K562 (cell line): ENCODE measurements around the gene DISC1.

Experiments
- ARNT ChIP-seq, 2 experiments: fragments of 450-650 bp; IDR thresholded peaks; 2 replicates each; pipeline ENCODE4 v1.6.1; 2016; ENCODE audit warnings: mild to moderate bottlenecking in 1 of 2
- CREM ChIP-seq: IDR thresholded peaks from 2 replicates; pipeline ENCODE4 v1.6.1; 2014; ENCODE audit warnings: antibody characterized with exemption, low read depth
- ELF1 ChIP-seq: fragments of 200-800 bp; sonication (Bioruptor generic); IDR thresholded peaks from 2 replicates; pipeline ENCODE4 v1.6.1; 2016; ENCODE audit warnings: missing genetic modification characterization, missing compliant biosample characterization
- EZH2 ChIP-seq: IDR thresholded peaks from 2 replicates; pipeline ENCODE4 v1.6.1; 2012; ENCODE audit warnings: low read depth, mild to moderate bottlenecking, inconsistent platforms, low read length, borderline replicate concordance
- HIVEP1 ChIP-seq: fragments of 250-450 bp; sonication (Bioruptor Pico); IDR thresholded peaks from 2 replicates; pipeline ENCODE4 v1.4.0; 2020; ENCODE audit warnings: mild to moderate bottlenecking
- KDM1A ChIP-seq, 2 experiments: fragments of 450-650 bp; IDR thresholded peaks; 2 replicates each; pipeline ENCODE4 v1.6.1; 2016; ENCODE audit warnings: mild to moderate bottlenecking in 2 of 2
- PCBP1 ChIP-seq: fragments of 200-400 bp; formaldehyde crosslinking; IDR thresholded peaks from 2 replicates; pipeline ENCODE4 v1.6.1; 2018; ENCODE audit warnings: mild to moderate bottlenecking, low read depth, low read length; ENCODE audit not compliant: poor library complexity, severe bottlenecking
- ZNF121 ChIP-seq: sonication (generic); formaldehyde crosslinking; conservative IDR thresholded peaks from 2 replicates; pipeline ENCODE4 v1.8.0; 2022; ENCODE audit warnings: missing genetic modification reagents
- TF ChIP-seq, protein P1 (sequence below), 3 experiments: IDR thresholded peaks in 2 of 3; conservative IDR thresholded peaks in 1 of 3; 2 replicates each; pipeline ENCODE4 v1.5.1; 2011 to 2012; ENCODE audit warnings: low read length in 3 of 3, mild to moderate bottlenecking in 3 of 3, control low read depth in 2 of 3, improper control_type of control experiment in 1 of 3, inconsistent platforms in 1 of 3, low read depth in 1 of 3, mixed read lengths in 1 of 3, moderate library complexity in 1 of 3; ENCODE audit not compliant: insufficient read depth in 2 of 3
- TF ChIP-seq, protein P2 (sequence below), 2 experiments: fragments of 450-650 bp; formaldehyde crosslinking in 1 of 2; IDR thresholded peaks; 2 replicates each; pipeline versions ENCODE4 v1.4.0 to v1.6.1; 2014 to 2020; ENCODE audit warnings: mild to moderate bottlenecking in 2 of 2, borderline replicate concordance in 1 of 2, low read depth in 1 of 2
- TF ChIP-seq, protein P3 (sequence below): fragments of 450-650 bp; IDR thresholded peaks from 2 replicates; pipeline ENCODE4 v1.6.1; 2017; ENCODE audit warnings: antibody characterized with exemption, mild to moderate bottlenecking
- TF ChIP-seq, protein P4 (sequence below): fragments of 250-450 bp; sonication (Bioruptor Pico); IDR thresholded peaks from 2 replicates; pipeline ENCODE4 v1.8.0; 2021; ENCODE audit warnings: borderline replicate concordance, mild to moderate bottlenecking, moderate library complexity; ENCODE audit not compliant: poor library complexity, severe bottlenecking
- TF ChIP-seq, protein P5 (sequence below): sonication (generic); formaldehyde crosslinking; IDR thresholded peaks from 2 replicates; pipeline ENCODE4 v1.8.1; 2023; ENCODE audit warnings: mild to moderate bottlenecking, missing genetic modification reagents

DNA sequence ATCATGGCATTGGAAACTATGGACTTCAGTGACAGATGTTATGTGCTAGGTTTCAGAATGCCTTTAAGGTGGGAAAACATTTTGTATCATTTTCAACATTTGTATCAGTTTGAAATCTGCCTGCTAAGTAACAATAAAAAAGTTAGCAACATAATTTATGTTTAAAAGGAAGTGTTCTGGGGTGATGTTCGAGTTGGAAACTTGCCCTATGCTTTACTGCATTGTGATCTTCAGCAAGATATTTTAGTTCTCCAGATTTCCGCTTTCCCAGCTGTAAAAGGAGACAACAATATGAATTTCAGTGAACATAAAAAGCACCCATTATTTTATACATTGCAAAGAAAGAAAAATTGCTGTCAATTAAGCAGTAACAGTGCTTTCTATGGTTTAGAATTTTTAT lies 187.4 kb downstream of the DISC1 start:
- TF ChIP-seq EZH2 (no peak), ARNT (IDR thresholded peaks at IDR 0.05) (no peak), ZNF121 (no peak), ELF1 (tag) (no peak), HIVEP1 (CRISPR knock-in tag) (no peak), CREM (no peak), KDM1A (IDR thresholded peaks at IDR 0.05) (no peak), PCBP1 (no peak)
- TF ChIP-seq, protein P1, sequence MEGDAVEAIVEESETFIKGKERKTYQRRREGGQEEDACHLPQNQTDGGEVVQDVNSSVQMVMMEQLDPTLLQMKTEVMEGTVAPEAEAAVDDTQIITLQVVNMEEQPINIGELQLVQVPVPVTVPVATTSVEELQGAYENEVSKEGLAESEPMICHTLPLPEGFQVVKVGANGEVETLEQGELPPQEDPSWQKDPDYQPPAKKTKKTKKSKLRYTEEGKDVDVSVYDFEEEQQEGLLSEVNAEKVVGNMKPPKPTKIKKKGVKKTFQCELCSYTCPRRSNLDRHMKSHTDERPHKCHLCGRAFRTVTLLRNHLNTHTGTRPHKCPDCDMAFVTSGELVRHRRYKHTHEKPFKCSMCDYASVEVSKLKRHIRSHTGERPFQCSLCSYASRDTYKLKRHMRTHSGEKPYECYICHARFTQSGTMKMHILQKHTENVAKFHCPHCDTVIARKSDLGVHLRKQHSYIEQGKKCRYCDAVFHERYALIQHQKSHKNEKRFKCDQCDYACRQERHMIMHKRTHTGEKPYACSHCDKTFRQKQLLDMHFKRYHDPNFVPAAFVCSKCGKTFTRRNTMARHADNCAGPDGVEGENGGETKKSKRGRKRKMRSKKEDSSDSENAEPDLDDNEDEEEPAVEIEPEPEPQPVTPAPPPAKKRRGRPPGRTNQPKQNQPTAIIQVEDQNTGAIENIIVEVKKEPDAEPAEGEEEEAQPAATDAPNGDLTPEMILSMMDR (IDR thresholded peaks at IDR 0.05 in 2 of 3, conservative IDR thresholded peaks at IDR 0.05 in 1 of 3; ENCODE audit: insufficient read depth in 2 of 3, low read depth in 1 of 3, low read length in 3 of 3): no peak
- TF ChIP-seq, protein P2, sequence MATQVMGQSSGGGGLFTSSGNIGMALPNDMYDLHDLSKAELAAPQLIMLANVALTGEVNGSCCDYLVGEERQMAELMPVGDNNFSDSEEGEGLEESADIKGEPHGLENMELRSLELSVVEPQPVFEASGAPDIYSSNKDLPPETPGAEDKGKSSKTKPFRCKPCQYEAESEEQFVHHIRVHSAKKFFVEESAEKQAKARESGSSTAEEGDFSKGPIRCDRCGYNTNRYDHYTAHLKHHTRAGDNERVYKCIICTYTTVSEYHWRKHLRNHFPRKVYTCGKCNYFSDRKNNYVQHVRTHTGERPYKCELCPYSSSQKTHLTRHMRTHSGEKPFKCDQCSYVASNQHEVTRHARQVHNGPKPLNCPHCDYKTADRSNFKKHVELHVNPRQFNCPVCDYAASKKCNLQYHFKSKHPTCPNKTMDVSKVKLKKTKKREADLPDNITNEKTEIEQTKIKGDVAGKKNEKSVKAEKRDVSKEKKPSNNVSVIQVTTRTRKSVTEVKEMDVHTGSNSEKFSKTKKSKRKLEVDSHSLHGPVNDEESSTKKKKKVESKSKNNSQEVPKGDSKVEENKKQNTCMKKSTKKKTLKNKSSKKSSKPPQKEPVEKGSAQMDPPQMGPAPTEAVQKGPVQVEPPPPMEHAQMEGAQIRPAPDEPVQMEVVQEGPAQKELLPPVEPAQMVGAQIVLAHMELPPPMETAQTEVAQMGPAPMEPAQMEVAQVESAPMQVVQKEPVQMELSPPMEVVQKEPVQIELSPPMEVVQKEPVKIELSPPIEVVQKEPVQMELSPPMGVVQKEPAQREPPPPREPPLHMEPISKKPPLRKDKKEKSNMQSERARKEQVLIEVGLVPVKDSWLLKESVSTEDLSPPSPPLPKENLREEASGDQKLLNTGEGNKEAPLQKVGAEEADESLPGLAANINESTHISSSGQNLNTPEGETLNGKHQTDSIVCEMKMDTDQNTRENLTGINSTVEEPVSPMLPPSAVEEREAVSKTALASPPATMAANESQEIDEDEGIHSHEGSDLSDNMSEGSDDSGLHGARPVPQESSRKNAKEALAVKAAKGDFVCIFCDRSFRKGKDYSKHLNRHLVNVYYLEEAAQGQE (IDR thresholded peaks at IDR 0.05; ENCODE audit: borderline replicate concordance): no peak
- TF ChIP-seq, protein P2 (CRISPR knock-in tag; IDR thresholded peaks at IDR 0.05; ENCODE audit: low read depth): no peak
- TF ChIP-seq, protein P3, sequence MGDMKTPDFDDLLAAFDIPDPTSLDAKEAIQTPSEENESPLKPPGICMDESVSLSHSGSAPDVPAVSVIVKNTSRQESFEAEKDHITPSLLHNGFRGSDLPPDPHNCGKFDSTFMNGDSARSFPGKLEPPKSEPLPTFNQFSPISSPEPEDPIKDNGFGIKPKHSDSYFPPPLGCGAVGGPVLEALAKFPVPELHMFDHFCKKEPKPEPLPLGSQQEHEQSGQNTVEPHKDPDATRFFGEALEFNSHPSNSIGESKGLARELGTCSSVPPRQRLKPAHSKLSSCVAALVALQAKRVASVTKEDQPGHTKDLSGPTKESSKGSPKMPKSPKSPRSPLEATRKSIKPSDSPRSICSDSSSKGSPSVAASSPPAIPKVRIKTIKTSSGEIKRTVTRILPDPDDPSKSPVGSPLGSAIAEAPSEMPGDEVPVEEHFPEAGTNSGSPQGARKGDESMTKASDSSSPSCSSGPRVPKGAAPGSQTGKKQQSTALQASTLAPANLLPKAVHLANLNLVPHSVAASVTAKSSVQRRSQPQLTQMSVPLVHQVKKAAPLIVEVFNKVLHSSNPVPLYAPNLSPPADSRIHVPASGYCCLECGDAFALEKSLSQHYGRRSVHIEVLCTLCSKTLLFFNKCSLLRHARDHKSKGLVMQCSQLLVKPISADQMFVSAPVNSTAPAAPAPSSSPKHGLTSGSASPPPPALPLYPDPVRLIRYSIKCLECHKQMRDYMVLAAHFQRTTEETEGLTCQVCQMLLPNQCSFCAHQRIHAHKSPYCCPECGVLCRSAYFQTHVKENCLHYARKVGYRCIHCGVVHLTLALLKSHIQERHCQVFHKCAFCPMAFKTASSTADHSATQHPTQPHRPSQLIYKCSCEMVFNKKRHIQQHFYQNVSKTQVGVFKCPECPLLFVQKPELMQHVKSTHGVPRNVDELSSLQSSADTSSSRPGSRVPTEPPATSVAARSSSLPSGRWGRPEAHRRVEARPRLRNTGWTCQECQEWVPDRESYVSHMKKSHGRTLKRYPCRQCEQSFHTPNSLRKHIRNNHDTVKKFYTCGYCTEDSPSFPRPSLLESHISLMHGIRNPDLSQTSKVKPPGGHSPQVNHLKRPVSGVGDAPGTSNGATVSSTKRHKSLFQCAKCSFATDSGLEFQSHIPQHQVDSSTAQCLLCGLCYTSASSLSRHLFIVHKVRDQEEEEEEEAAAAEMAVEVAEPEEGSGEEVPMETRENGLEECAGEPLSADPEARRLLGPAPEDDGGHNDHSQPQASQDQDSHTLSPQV: no peak
- TF ChIP-seq, protein P4, sequence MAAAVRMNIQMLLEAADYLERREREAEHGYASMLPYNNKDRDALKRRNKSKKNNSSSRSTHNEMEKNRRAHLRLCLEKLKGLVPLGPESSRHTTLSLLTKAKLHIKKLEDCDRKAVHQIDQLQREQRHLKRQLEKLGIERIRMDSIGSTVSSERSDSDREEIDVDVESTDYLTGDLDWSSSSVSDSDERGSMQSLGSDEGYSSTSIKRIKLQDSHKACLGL: no peak
- TF ChIP-seq, protein P5, sequence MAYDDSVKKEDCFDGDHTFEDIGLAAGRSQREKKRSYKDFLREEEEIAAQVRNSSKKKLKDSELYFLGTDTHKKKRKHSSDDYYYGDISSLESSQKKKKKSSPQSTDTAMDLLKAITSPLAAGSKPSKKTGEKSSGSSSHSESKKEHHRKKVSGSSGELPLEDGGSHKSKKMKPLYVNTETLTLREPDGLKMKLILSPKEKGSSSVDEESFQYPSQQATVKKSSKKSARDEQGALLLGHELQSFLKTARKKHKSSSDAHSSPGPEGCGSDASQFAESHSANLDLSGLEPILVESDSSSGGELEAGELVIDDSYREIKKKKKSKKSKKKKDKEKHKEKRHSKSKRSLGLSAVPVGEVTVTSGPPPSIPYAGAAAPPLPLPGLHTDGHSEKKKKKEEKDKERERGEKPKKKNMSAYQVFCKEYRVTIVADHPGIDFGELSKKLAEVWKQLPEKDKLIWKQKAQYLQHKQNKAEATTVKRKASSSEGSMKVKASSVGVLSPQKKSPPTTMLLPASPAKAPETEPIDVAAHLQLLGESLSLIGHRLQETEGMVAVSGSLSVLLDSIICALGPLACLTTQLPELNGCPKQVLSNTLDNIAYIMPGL (CRISPR knock-in tag): no peak
